22Rv1 (cell line): ENCODE data around the gene TTLL3.

Experiments used
- ZFX ChIP-seq: fragments of 450-650 bp; IDR thresholded peaks from 2 replicates; pipeline ENCODE4 v1.6.1; 2017; ENCODE audit warnings: antibody characterized with exemption, borderline replicate concordance
- TF ChIP-seq, protein P1 (sequence below): fragments of 450-650 bp; IDR thresholded peaks from 2 replicates; pipeline ENCODE4 v1.5.1; 2017; ENCODE audit warnings: mild to moderate bottlenecking

- TF ChIP-seq, protein P1, sequence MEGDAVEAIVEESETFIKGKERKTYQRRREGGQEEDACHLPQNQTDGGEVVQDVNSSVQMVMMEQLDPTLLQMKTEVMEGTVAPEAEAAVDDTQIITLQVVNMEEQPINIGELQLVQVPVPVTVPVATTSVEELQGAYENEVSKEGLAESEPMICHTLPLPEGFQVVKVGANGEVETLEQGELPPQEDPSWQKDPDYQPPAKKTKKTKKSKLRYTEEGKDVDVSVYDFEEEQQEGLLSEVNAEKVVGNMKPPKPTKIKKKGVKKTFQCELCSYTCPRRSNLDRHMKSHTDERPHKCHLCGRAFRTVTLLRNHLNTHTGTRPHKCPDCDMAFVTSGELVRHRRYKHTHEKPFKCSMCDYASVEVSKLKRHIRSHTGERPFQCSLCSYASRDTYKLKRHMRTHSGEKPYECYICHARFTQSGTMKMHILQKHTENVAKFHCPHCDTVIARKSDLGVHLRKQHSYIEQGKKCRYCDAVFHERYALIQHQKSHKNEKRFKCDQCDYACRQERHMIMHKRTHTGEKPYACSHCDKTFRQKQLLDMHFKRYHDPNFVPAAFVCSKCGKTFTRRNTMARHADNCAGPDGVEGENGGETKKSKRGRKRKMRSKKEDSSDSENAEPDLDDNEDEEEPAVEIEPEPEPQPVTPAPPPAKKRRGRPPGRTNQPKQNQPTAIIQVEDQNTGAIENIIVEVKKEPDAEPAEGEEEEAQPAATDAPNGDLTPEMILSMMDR = no peak
- TF ChIP-seq ZFX = no peak
Observed at GRCh38 chr3:9806137-9806536, 3.9 kb upstream of the TTLL3 start.
